ENCODE measurements around the gene STK32C. TPM values are rescaled to one million over a fixed set of nuclear protein-coding genes. Genes with fewer than 3 reads are reported as not detected.
"Not testable (repeated sequence)": the region's sequence is repeated elsewhere in the genome, so short reads cannot be mapped to it uniquely, and the experiment has no call there.

Gene STK32C
- total RNA-seq, 8 experiments from 2014 or later = 7.3 to 31.0 (median 22.7) TPM

DNA sequence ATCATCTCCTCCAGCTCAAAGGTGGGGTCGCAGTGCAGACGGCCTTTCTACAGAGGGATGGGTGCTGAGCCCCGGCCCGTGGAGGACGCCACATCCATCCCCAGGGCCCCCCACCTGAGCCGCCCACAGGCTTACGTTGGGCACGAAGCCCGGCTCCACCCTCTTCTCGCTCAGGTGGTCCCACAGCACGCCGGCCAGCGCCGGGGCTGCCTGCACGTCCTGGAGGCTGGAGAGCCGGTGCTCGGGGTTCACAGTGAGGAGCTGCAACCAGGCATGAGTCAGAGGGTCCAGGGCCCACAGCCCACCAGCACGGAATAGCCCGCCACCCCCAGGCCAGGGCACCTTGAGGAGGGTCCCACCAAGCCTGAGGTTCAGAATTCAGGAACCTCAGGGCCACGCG, 85.0 kb downstream of the STK32C start:
- Histone ChIP-seq H3K27ac (no peak overlapping the region), H3K4me1 (replicated peaks in 1 of 2) (peaks cover 3% of the 10 kb centered on the region in 2 donors), H3K4me3 (no peak overlapping the region)
- no peak for ATAC-seq (replicated peaks in 6 of 8)
- 10 to 100% (median 90%) methylated on average over 2 of the region's 21 CpGs; no CpG with 5 or more reads in 7 of the 10 experiments for WGBS, 10 experiments
- in situ Hi-C loops (cut with MboI; ENCODE audit: low pct_unique_long_range_greater_than_20kb in 2 of 9, low sequenced_read_pairs in 9 of 9, unreplicated experiment in 9 of 9) = loop anchor here in 6 of 9 experiments (10.0 to 25.0 kb wide), 6 partner anchors 115 to 415 kb away; partner anchors contain the start of gene LRRC27 (in 3 of the 6)

DNA sequence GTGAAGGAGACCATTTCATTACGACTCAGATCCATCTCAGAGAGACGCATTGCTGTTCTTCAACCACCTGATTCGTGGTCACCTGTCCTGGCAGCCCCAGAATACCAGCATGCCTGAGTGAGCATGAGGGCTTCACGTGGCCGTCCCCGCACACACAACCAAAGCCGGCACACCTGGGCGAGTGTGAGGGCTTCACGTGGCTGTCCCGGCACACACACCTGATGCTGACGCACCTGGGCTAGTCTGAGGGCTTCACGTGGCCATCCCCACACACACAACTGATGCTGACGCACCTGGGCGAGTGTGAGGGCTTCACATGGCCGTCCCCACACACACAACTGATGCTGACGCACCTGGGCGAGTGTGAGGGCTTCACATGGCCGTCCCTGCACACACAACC, 86.8 kb downstream of the STK32C start:
- in situ Hi-C loops (cut with MboI; ENCODE audit: low pct_unique_long_range_greater_than_20kb in 2 of 9, low sequenced_read_pairs in 9 of 9, unreplicated experiment in 9 of 9) = loop anchor here in 6 of 9 experiments (10.0 to 25.0 kb wide), 6 partner anchors 116 to 416 kb away; partner anchors contain the start of gene LRRC27 (in 3 of the 6)
- H3K4me1 ChIP-seq (replicated peaks in 1 of 2); H3K27ac ChIP-seq; H3K4me3 ChIP-seq; ATAC-seq (replicated peaks in 6 of 8): not testable (repeated sequence)
- WGBS, 10 experiments = 81 to 85% methylated on average over 3 to 8 of the region's 18 CpGs; no CpG with 5 or more reads in 8 of the 10 experiments

- Histone ChIP-seq H3K27ac (no peak overlapping the region), H3K4me1 (replicated peaks in 1 of 2) (peaks cover 3% of the 10 kb centered on the region in 2 donors), H3K4me3 (no peak overlapping the region)
- no peak for ATAC-seq (replicated peaks in 6 of 8)
- in situ Hi-C loops (cut with MboI; ENCODE audit: low pct_unique_long_range_greater_than_20kb in 2 of 9, low sequenced_read_pairs in 9 of 9, unreplicated experiment in 9 of 9) = loop anchor here in 6 of 9 experiments (10.0 to 25.0 kb wide), 6 partner anchors 117 to 417 kb away; partner anchors contain the start of gene LRRC27 (in 3 of the 6)
- 97% methylated on average over 6 of the region's 9 CpGs; no CpG with 5 or more reads in 9 of the 10 experiments for WGBS, 10 experiments
Measured at GRCh38 chr10:132220061-132220460, 87.7 kb downstream of the STK32C start.

DNA sequence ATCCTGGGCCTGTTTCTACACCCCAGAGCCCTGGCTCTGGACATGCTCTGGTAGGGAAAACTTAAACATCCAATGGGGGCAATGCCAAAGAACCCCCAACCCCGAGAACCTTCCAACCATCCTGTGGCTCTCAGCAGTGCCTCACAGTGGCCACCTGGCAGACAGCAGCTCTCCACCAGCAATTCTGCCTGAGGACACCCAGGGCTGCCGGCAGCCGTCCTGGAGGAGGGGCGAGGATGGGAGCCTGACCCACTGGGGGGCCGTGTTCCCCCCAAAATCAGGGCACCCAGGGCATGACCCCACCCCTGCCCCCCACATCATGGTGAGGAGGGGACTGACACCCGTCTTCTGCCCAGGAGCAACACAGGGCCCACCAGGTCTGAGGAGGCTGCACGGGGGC, 88.3 kb downstream of the STK32C start:
- H3K4me1 ChIP-seq (replicated peaks in 1 of 2) = peaks cover 3% of the 10 kb centered on the region in 2 donors
- 60% methylated on average over 2 of the region's 7 CpGs; no CpG with 5 or more reads in 9 of the 10 experiments for WGBS, 10 experiments
- H3K4me3 ChIP-seq = no peak overlapping the region
- H3K27ac ChIP-seq = no peak overlapping the region
- in situ Hi-C loops (cut with MboI; ENCODE audit: low pct_unique_long_range_greater_than_20kb in 2 of 9, low sequenced_read_pairs in 9 of 9, unreplicated experiment in 9 of 9) = loop anchor here in 6 of 9 experiments (25.0 kb wide), 3 partner anchors 118 to 418 kb away; partner anchors contain the start of gene LRRC27 (in 3 of the 6)
- no peak for ATAC-seq (replicated peaks in 6 of 8)

DNA sequence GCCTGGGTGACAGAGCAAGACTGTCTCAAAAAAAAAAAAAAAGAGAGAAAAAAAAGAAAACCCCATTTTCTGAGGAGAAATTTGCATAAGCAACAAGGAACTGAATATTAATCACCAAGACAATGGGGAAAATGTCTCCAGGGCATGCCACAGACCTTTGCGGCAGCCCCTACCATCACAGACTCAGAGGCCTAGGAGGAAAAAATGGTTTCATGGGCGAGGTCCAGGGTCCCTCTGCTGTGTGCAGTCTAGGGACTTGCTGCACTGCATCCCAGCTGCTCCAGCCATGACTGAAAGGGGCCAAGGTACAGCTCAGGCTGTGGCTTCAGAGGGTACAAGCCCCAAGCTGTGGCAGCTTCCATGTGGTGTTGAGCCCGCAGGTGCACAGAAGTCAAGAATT, 91.3 kb downstream of the STK32C start:
- in situ Hi-C loops (cut with MboI; ENCODE audit: low pct_unique_long_range_greater_than_20kb in 2 of 9, low sequenced_read_pairs in 9 of 9, unreplicated experiment in 9 of 9) = loop anchor here in 6 of 9 experiments (25.0 kb wide), 3 partner anchors 121 to 421 kb away; partner anchors contain the start of gene LRRC27 (in 3 of the 6)

DNA sequence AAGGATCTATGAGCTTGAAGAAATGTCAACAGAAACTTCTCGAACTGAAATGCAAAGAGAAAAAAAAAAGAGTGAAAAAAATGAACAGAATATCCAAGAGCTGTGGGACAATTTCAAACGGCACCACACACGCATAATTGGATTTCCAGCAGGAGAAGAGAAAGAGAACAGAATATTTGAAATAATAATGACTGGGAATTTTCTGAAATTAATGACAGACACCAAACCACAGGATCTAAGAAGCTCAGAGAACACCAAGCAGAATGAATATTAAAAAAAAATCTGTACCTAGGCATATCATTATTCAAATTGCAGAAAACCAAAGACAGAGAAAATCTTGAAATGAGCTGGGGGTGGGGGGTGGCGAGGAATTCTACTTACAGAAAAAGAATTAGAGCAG, 93.8 kb downstream of the STK32C start:
- 5 to 89% (median 60%) methylated on average over 2 to 4 of the region's 4 CpGs for WGBS, 10 experiments
- Histone ChIP-seq H3K4me3 (no peak overlapping the region), H3K27ac (no peak overlapping the region), H3K4me1 (replicated peaks in 1 of 2) (no peaks in the 10 kb centered on the region)
- in situ Hi-C loops (cut with MboI; ENCODE audit: low pct_unique_long_range_greater_than_20kb in 2 of 9, low sequenced_read_pairs in 9 of 9, unreplicated experiment in 9 of 9) = loop anchor here in 6 of 9 experiments (25.0 kb wide), 3 partner anchors 123 to 423 kb away; partner anchors contain the start of gene LRRC27 (in 3 of the 6)
- no peak for ATAC-seq (replicated peaks in 6 of 8)

More for the DNA sequence above, 91.3 kb downstream of the STK32C start:
- not testable (repeated sequence) for H3K4me1 ChIP-seq (replicated peaks in 1 of 2); H3K4me3 ChIP-seq; H3K27ac ChIP-seq; ATAC-seq (replicated peaks in 6 of 8)
- WGBS, 10 experiments = 90 to 100% (median 96%) methylated on average over 1 to 2 of the region's 3 CpGs; no CpG with 5 or more reads in 6 of the 10 experiments

GRCh38 chr10:132212816-132213215, 94.9 kb downstream of the STK32C start:
- H3K4me1 ChIP-seq (replicated peaks in 1 of 2) = no peaks in the 10 kb centered on the region
- in situ Hi-C loops (cut with MboI; ENCODE audit: low pct_unique_long_range_greater_than_20kb in 2 of 9, low sequenced_read_pairs in 9 of 9, unreplicated experiment in 9 of 9) = loop anchor here in 6 of 9 experiments (25.0 kb wide), 3 partner anchors 124 to 424 kb away; partner anchors contain the start of gene LRRC27 (in 3 of the 6)
- H3K4me3 ChIP-seq = no peak overlapping the region
- peak in 2 of 8 experiments; percentile 26 to 32 for ATAC-seq (replicated peaks in 6 of 8)
- no peak overlapping the region for H3K27ac ChIP-seq
- WGBS, 10 experiments = 40 to 100% (median 89%) methylated on average over 1 to 6 of the region's 9 CpGs; no CpG with 5 or more reads in 4 of the 10 experiments

GRCh38 chr10:132211246-132211645, 96.5 kb downstream of the STK32C start:
- no peaks in the 10 kb centered on the region for H3K4me1 ChIP-seq (replicated peaks in 1 of 2)
- no peak for ATAC-seq (replicated peaks in 6 of 8)
- H3K27ac ChIP-seq = no peak overlapping the region
- in situ Hi-C loops (cut with MboI; ENCODE audit: low pct_unique_long_range_greater_than_20kb in 2 of 9, low sequenced_read_pairs in 9 of 9, unreplicated experiment in 9 of 9) = loop anchor here in 6 of 9 experiments (25.0 kb wide), 3 partner anchors 126 to 426 kb away; partner anchors contain the start of gene LRRC27 (in 3 of the 6)
- H3K4me3 ChIP-seq = no peak overlapping the region
- 100% methylated on average over 1 of the region's 14 CpGs; no CpG with 5 or more reads in 9 of the 10 experiments for WGBS, 10 experiments

DNA sequence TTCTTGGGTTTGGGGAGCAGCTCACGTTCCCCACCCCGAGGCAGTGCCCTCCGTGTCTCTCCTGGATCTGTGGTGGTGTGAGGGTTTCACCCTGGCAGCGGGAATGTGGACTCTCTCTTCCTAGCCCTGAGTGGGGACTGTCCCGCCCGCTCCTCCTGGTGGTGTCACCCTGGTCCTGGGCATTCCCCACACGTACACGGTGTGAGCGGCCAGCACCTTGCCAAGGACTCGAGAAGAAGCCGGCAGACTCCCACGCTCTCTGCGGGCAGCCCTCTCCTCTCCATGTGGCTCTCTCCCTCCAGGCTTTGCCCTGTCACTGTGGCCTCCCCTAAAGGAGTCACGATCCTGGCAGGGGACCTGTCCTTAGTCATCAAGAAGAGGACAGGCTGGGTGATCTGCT, 97.0 kb downstream of the STK32C start:
- Histone ChIP-seq H3K4me1 (replicated peaks in 1 of 2) (no peaks in the 10 kb centered on the region), H3K4me3 (no peak overlapping the region), H3K27ac (no peak overlapping the region)
- ATAC-seq (replicated peaks in 6 of 8) = no peak
- in situ Hi-C loops (cut with MboI; ENCODE audit: low pct_unique_long_range_greater_than_20kb in 2 of 9, low sequenced_read_pairs in 9 of 9, unreplicated experiment in 9 of 9) = loop anchor here in 6 of 9 experiments (25.0 kb wide), 3 partner anchors 127 to 427 kb away; partner anchors contain the start of gene LRRC27 (in 3 of the 6)
- WGBS, 10 experiments = 70 to 100% (median 98%) methylated on average over 1 to 9 of the region's 14 CpGs; no CpG with 5 or more reads in 4 of the 10 experiments

DNA sequence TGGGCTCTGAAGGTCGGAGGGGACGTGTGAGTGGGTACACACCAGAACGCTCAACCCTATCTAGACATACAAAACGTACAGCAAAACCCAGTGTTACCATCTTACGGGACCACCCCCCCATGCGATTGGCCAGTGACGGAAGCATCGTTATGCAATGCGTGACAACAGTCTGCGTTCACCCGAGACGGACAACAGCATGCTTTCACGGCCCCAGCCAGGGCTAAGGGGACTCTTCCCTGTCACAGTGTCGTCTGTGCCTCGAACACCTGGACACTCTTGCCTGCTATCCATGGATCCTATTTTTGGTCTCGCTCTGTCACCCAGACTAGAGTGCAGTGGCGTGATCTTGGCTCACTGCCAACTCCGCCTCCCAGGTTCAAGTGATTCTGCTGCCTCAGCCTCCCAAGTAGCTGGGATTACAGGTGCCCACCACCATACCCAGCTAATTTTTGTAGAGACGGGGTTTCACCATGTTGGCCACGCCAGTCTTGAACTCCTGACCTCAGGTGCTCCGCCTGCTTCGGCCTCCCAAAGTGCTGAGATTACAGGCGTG, 97.7 kb downstream of the STK32C start:
- no peak overlapping the region for H3K4me3 ChIP-seq
- in situ Hi-C loops (cut with MboI; ENCODE audit: low pct_unique_long_range_greater_than_20kb in 2 of 9, low sequenced_read_pairs in 9 of 9, unreplicated experiment in 9 of 9) = loop anchor here in 6 of 9 experiments (25.0 kb wide), 3 partner anchors 127 to 427 kb away; partner anchors contain the start of gene LRRC27 (in 3 of the 6)
- WGBS, 10 experiments = 60 to 100% (median 94%) methylated on average over 1 to 14 of the region's 23 CpGs; no CpG with 5 or more reads in 3 of the 10 experiments
- H3K27ac ChIP-seq = no peak overlapping the region
- ATAC-seq (replicated peaks in 6 of 8) = no peak
- H3K4me1 ChIP-seq (replicated peaks in 1 of 2) = no peaks in the 10 kb centered on the region

DNA sequence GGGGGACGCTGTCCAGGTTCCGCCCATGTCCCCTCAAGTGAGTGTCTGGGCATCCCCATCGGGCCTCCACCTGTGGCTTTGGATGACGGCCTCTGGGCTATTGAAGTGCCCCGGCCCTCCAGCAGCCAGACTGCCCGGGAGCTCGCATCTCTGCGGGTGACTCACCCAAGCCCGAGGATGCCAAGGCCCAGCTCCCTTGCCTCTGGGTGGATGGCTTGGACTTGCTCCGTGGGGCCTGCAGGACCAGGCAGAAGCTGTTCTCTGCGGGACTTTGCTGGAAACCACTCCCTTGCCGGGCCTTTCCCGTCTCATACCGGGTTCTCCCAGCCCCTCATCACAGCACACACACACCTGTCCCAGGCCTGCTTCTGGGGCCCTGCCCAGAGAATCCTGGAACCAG, 98.6 kb downstream of the STK32C start:
- Histone ChIP-seq H3K4me3 (no peak overlapping the region), H3K4me1 (replicated peaks in 1 of 2) (no peaks in the 10 kb centered on the region), H3K27ac (no peak overlapping the region)
- 6 to 100% (median 96%) methylated on average over 3 to 6 of the region's 14 CpGs; no CpG with 5 or more reads in 7 of the 10 experiments for WGBS, 10 experiments
- in situ Hi-C loops (cut with MboI; ENCODE audit: low pct_unique_long_range_greater_than_20kb in 2 of 9, low sequenced_read_pairs in 9 of 9, unreplicated experiment in 9 of 9) = loop anchor here in 6 of 9 experiments (25.0 kb wide), 3 partner anchors 128 to 428 kb away; partner anchors contain the start of gene LRRC27 (in 3 of the 6)
- ATAC-seq (replicated peaks in 6 of 8) = peak in 2 of 8 experiments; percentile 14 to 48

GRCh38 chr10:132208462-132209050, 99.2 kb downstream of the STK32C start:
- no peak overlapping the region for H3K27ac ChIP-seq
- no peak overlapping the region for H3K4me3 ChIP-seq
- H3K4me1 ChIP-seq (replicated peaks in 1 of 2) = no peaks in the 10 kb centered on the region
- ATAC-seq (replicated peaks in 6 of 8) = peak in 3 of 8 experiments; percentile 6 to 27 (median 16)
- in situ Hi-C loops (cut with MboI; ENCODE audit: low pct_unique_long_range_greater_than_20kb in 2 of 9, low sequenced_read_pairs in 9 of 9, unreplicated experiment in 9 of 9) = loop anchor here in 6 of 9 experiments (25.0 kb wide), 3 partner anchors 129 to 429 kb away; partner anchors contain the start of gene LRRC27 (in 3 of the 6)
- WGBS, 10 experiments = 34 to 100% (median 59%) methylated on average over 1 to 6 of the region's 17 CpGs; no CpG with 5 or more reads in 6 of the 10 experiments

Measured in motor neuron (in vitro differentiated cells).